HG03060 (cell line): ENCODE measurements around the gene PPP3R1.
A peak's percentile ranks its signal among the peaks of the same experiment; 100 is the strongest.

Experiments used
- ATAC-seq: cut with Tn5 transposase; IDR thresholded peaks from one replicate; pipeline ENCODE4 v1.9.1; 2021; ENCODE audit warnings: low read depth, moderate number of reproducible peaks; ENCODE audit not compliant: unreplicated experiment

Gene PPP3R1

GRCh38 chr2:68157002-68157401 lies 95.3 kb downstream of the PPP3R1 start:
- peak; percentile 14 for ATAC-seq

- ATAC-seq = no peak
Observed at GRCh38 chr2:68156419-68156818, 95.9 kb downstream of the PPP3R1 start.

- no peak for ATAC-seq
Observed at GRCh38 chr2:68155618-68156017, 96.7 kb downstream of the PPP3R1 start.

GRCh38 chr2:68152681-68153347 lies 99.5 kb downstream of the PPP3R1 start:
- ATAC-seq = no peak

GRCh38 chr2:68151037-68151436 lies 101.3 kb downstream of the PPP3R1 start:
- ATAC-seq = no peak

GRCh38 chr2:68141875-68142274 lies 110.5 kb downstream of the PPP3R1 start:
- ATAC-seq = no peak

- no peak for ATAC-seq
Observed at GRCh38 chr2:68135448-68136320, 116.6 kb downstream of the PPP3R1 start.

GRCh38 chr2:68134554-68134953 lies 117.8 kb downstream of the PPP3R1 start:
- no peak for ATAC-seq

- ATAC-seq = no peak
Observed at GRCh38 chr2:68134120-68134519, 118.2 kb downstream of the PPP3R1 start.
